SK-N-SH treated with all-trans-retinoic acid at 6 μM for 48 hours (cell line): Measurements from ENCODE around the gene HEPACAM2.

ENCODE experiments used
- ATAC-seq: fragments of 200-7000 bp; cut with Tn5 transposase; 3 replicates; pipeline ENCODE4 v1.9.1; 2020; ENCODE audit warnings: mild to moderate bottlenecking, moderate library complexity
- BACH2 ChIP-seq: fragments of 250-450 bp; sonication (Bioruptor Pico); IDR thresholded peaks from 2 replicates; pipeline ENCODE4 v1.9.0; 2021; ENCODE audit warnings: mild to moderate bottlenecking, borderline replicate concordance
- CREB5 ChIP-seq: fragments of 250-450 bp; sonication (Bioruptor Pico); IDR thresholded peaks from 2 replicates; pipeline ENCODE4 v1.5.1; 2020; ENCODE audit warnings: low read depth, mild to moderate bottlenecking, moderate library complexity
- CSDC2 ChIP-seq: fragments of 250-450 bp; sonication (Bioruptor Pico); IDR thresholded peaks from 2 replicates; pipeline ENCODE4 v1.5.0; 2020; ENCODE audit warnings: mild to moderate bottlenecking, moderate library complexity
- CSRNP3 ChIP-seq: fragments of 250-450 bp; sonication (Bioruptor Pico); IDR thresholded peaks from 2 replicates; pipeline ENCODE4 v1.5.1; 2021; ENCODE audit warnings: mild to moderate bottlenecking, moderate library complexity
- ESRRG ChIP-seq: fragments of 250-450 bp; sonication (Bioruptor Pico); IDR thresholded peaks from 2 replicates; pipeline ENCODE4 v1.6.1; 2021; ENCODE audit warnings: mild to moderate bottlenecking
- ISL1 ChIP-seq: fragments of 250-450 bp; sonication (Bioruptor Pico); IDR thresholded peaks from 2 replicates; pipeline ENCODE4 v2.1.2; 2022; ENCODE audit warnings: mild to moderate bottlenecking, moderate library complexity
- PATZ1 ChIP-seq: fragments of 250-450 bp; sonication (Bioruptor Pico); IDR thresholded peaks from 2 replicates; pipeline ENCODE4 v1.8.0; 2020; ENCODE audit warnings: mild to moderate bottlenecking, moderate library complexity, borderline replicate concordance
- POU6F1 ChIP-seq: fragments of 250-450 bp; sonication (Bioruptor Pico); IDR thresholded peaks from 2 replicates; pipeline ENCODE4 v1.8.0; 2021; ENCODE audit warnings: low read depth, mild to moderate bottlenecking, moderate library complexity, borderline replicate concordance
- SNAI2 ChIP-seq: fragments of 250-450 bp; sonication (Bioruptor Pico); IDR thresholded peaks from 2 replicates; pipeline ENCODE4 v1.5.0; 2020; ENCODE audit warnings: mild to moderate bottlenecking, moderate library complexity
- TCF4 ChIP-seq: fragments of 250-450 bp; sonication (Bioruptor Pico); IDR thresholded peaks from 2 replicates; pipeline ENCODE4 v1.8.0; 2021; ENCODE audit warnings: mild to moderate bottlenecking, moderate library complexity, borderline replicate concordance
- TOX ChIP-seq: fragments of 250-450 bp; sonication (Bioruptor Pico); IDR thresholded peaks from 2 replicates; pipeline ENCODE4 v1.8.0; 2021; ENCODE audit warnings: mild to moderate bottlenecking, moderate library complexity, borderline replicate concordance
- TSHZ2 ChIP-seq: fragments of 250-450 bp; sonication (Bioruptor Pico); IDR thresholded peaks from 2 replicates; pipeline ENCODE4 v1.5.0; 2020; ENCODE audit warnings: mild to moderate bottlenecking, moderate library complexity
- ZC3H10 ChIP-seq: fragments of 250-450 bp; sonication (Bioruptor Pico); IDR thresholded peaks from 2 replicates; pipeline ENCODE4 v1.5.1; 2021; ENCODE audit warnings: mild to moderate bottlenecking, moderate library complexity
- ZFP3 ChIP-seq: fragments of 250-450 bp; sonication (Bioruptor Pico); IDR thresholded peaks from 2 replicates; pipeline ENCODE4 v1.5.0; 2020; ENCODE audit warnings: mild to moderate bottlenecking, moderate library complexity
- ZFP30 ChIP-seq: fragments of 450-650 bp; formaldehyde crosslinking; IDR thresholded peaks from 2 replicates; pipeline ENCODE4 v1.5.0; 2022; ENCODE audit warnings: mild to moderate bottlenecking, moderate library complexity
- ZNF565 ChIP-seq: fragments of 450-650 bp; formaldehyde crosslinking; conservative IDR thresholded peaks from 2 replicates; pipeline ENCODE4 v1.5.0; 2020; ENCODE audit warnings: low read depth, mild to moderate bottlenecking, moderate library complexity
- ZNF70 ChIP-seq: fragments of 450-650 bp; formaldehyde crosslinking; IDR thresholded peaks from 2 replicates; pipeline ENCODE4 v1.5.0; 2020; ENCODE audit warnings: mild to moderate bottlenecking, moderate library complexity

HEPACAM2 gene

GRCh38 chr7:93146472-93147141 lies 79.7 kb downstream of the HEPACAM2 start:
- no peak for TF ChIP-seq POU6F1 (CRISPR knock-in tag)
- no peak for TF ChIP-seq ZC3H10 (CRISPR knock-in tag)
- no peak for TF ChIP-seq ESRRG (CRISPR knock-in tag)
- no peak for TF ChIP-seq ZNF565
- TF ChIP-seq CREB5 (CRISPR knock-in tag): no peak
- no peak for TF ChIP-seq ZFP3
- TF ChIP-seq CSDC2 (CRISPR knock-in tag): no peak
- no peak for TF ChIP-seq ZNF70 (CRISPR knock-in tag)
- TF ChIP-seq TOX (CRISPR knock-in tag): no peak
- no peak for TF ChIP-seq TSHZ2
- no peak for TF ChIP-seq ZFP30
- no peak for TF ChIP-seq PATZ1 (CRISPR knock-in tag)
- TF ChIP-seq CSRNP3: no peak
- TF ChIP-seq BACH2 (CRISPR knock-in tag): no peak
- TF ChIP-seq ISL1 (CRISPR knock-in tag): no peak
- no peak for TF ChIP-seq TCF4
- TF ChIP-seq SNAI2 (CRISPR knock-in tag): no peak
- ATAC-seq: peak; percentile 41

- ATAC-seq: no peak
- TF ChIP-seq BACH2 (CRISPR knock-in tag) (no peak), PATZ1 (CRISPR knock-in tag) (no peak), CREB5 (CRISPR knock-in tag) (no peak), ZC3H10 (CRISPR knock-in tag) (no peak), TOX (CRISPR knock-in tag) (no peak), ZNF565 (no peak), CSDC2 (CRISPR knock-in tag) (no peak), ISL1 (CRISPR knock-in tag) (no peak)
Observed at GRCh38 chr7:93146036-93146435, 80.2 kb downstream of the HEPACAM2 start.
